K562 (cell line): ENCODE measurements around the gene ENDOD1. TPM values are rescaled to one million over a fixed set of nuclear protein-coding genes. Genes with fewer than 3 reads are reported as not detected.

Experiments
- ATAC-seq: fragments of 200-7000 bp; cut with Tn5 transposase; 3 replicates; pipeline ENCODE4 v1.9.1; 2020; ENCODE audit warnings: moderate library complexity
- BruUV-seq: library from RNA; stranded (reverse); fragments of 400-500 nt; replicated peaks from 2 replicates; lab custom pipeline; 2021; lab: Mats Ljungman, UMichigan
- CTCF ChIA-PET: fragments of 300-600 bp; formaldehyde crosslinking; extraction: SDS; loops from one replicate; lab custom pipeline; 2021; ENCODE audit warnings: low intra/inter-chr PET ratio; lab: Yijun Ruan, JAX
- POLR2A ChIA-PET: fragments of 300-600, 350-650 bp; sonication (Branson Sonifier 250); formaldehyde crosslinking; extraction: SDS; loops from one replicate; lab custom pipeline; 2021; ENCODE audit warnings: antibody characterized with exemption, inconsistent platforms; lab: Yijun Ruan, JAX
- DNase-seq, 4 experiments: peaks; one replicate each; pipeline versions ENCODE4 v3.0.0 to v3.0.0-alpha.2; 2011 to 2018; ENCODE audit warnings: low spot score in 3 of 4, mixed read lengths in 3 of 4; ENCODE audit errors: extremely low read depth in 1 of 4
- FAIRE-seq: peaks from 2 replicates; lab custom pipeline; 2011; peaks lifted over from hg19 to GRCh38; lab: Jason Lieb, UNC
- H2AFZ ChIP-seq: 2 replicates; pipeline ENCODE4 v1.6.0; 2011; ENCODE audit warnings: low read depth, low read length, control low read depth, inconsistent platforms
- H3K27ac ChIP-seq: fragments of 200-600 bp; 3 replicates; pipeline ENCODE4 v1.8.0; 2011; ENCODE audit warnings: low read depth, mild to moderate bottlenecking, control low read depth, inconsistent platforms, low read length, moderate library complexity, mixed read lengths; ENCODE audit errors: extremely low read depth
- H3K27me3 ChIP-seq, 2 experiments: fragments of 300-600 bp in 1 of 2; 2 replicates in 1 of 2; 3 replicates in 1 of 2; pipeline versions ENCODE4 v1.6.0 to v1.8.0; 2011; ENCODE audit warnings: inconsistent platforms in 2 of 2, low read length in 2 of 2, mild to moderate bottlenecking in 1 of 2, mixed read lengths in 1 of 2, moderate library complexity in 1 of 2; ENCODE audit not compliant: control insufficient read depth in 2 of 2, insufficient read depth in 2 of 2
- H3K36me3 ChIP-seq: fragments of 300-600 bp; 3 replicates; pipeline ENCODE4 v1.8.0; 2011; ENCODE audit warnings: mild to moderate bottlenecking, low read length, inconsistent platforms; ENCODE audit not compliant: control insufficient read depth, insufficient read depth
- H3K4me1 ChIP-seq, 2 experiments: fragments of 200-600 bp in 1 of 2; replicated peaks in 1 of 2; 2 replicates in 1 of 2; 3 replicates in 1 of 2; pipeline versions ENCODE4 v1.5.1 to v1.8.0; 2011; ENCODE audit warnings: inconsistent platforms in 2 of 2, low read length in 2 of 2, mild to moderate bottlenecking in 1 of 2, mixed read lengths in 1 of 2, moderate library complexity in 1 of 2; ENCODE audit not compliant: control insufficient read depth in 2 of 2, insufficient read depth in 2 of 2
- H3K4me2 ChIP-seq: 2 replicates; pipeline ENCODE4 v1.6.1; 2011; ENCODE audit warnings: low read length, control low read depth, inconsistent platforms, mixed read lengths; ENCODE audit not compliant: insufficient read depth
- H3K4me3 ChIP-seq: fragments of 200-600 bp; sonication (generic), shearing (Covaris generic); 2 replicates; pipeline ENCODE4 v1.5.1; 2016; ENCODE audit warnings: control low read depth, inconsistent platforms
- H3K79me2 ChIP-seq: fragments of 200-600 bp; 3 replicates; pipeline ENCODE4 v1.8.0; 2011; ENCODE audit warnings: low read length, inconsistent platforms; ENCODE audit not compliant: control insufficient read depth, insufficient read depth
- H3K9ac ChIP-seq, 2 experiments: 2 replicates each; pipeline versions ENCODE4 v1.6.0 to v1.6.1; 2011; ENCODE audit warnings: low read depth in 2 of 2, low read length in 2 of 2, control low read depth in 1 of 2, inconsistent platforms in 1 of 2, mild to moderate bottlenecking in 1 of 2, mixed read lengths in 1 of 2; ENCODE audit not compliant: insufficient read depth in 1 of 2
- H3K9me1 ChIP-seq: one replicate; pipeline ENCODE4 v1.6.0; 2011; ENCODE audit warnings: inconsistent platforms, mild to moderate bottlenecking, low read length, moderate library complexity; ENCODE audit not compliant: control insufficient read depth, insufficient read depth
- H3K9me3 ChIP-seq: replicated peaks from 2 replicates; pipeline ENCODE4 v1.5.1; 2011; ENCODE audit warnings: low read depth, low read length, inconsistent platforms; ENCODE audit not compliant: control insufficient read depth, insufficient read depth
- H4K20me1 ChIP-seq: replicated peaks from 2 replicates; pipeline ENCODE4 v1.6.1; 2011; ENCODE audit warnings: low read length, inconsistent platforms, mixed read lengths; ENCODE audit not compliant: control insufficient read depth, insufficient read depth
- ETS2 ChIP-seq: IDR thresholded peaks from 2 replicates; pipeline ENCODE4 v1.6.1; 2016; ENCODE audit warnings: borderline replicate concordance, missing genetic modification characterization, mild to moderate bottlenecking, moderate library complexity, missing compliant biosample characterization; ENCODE audit not compliant: poor library complexity, severe bottlenecking
- KDM1A ChIP-seq, 2 experiments: fragments of 450-650 bp; IDR thresholded peaks; 2 replicates each; pipeline ENCODE4 v1.6.1; 2016; ENCODE audit warnings: mild to moderate bottlenecking in 2 of 2
- KDM2B ChIP-seq: fragments of 250-450 bp; sonication (Bioruptor Pico); IDR thresholded peaks from 2 replicates; pipeline ENCODE4 v1.8.0; 2021; ENCODE audit warnings: mild to moderate bottlenecking, moderate library complexity
- POLR2H ChIP-seq: IDR thresholded peaks from 2 replicates; pipeline ENCODE4 v1.6.1; 2016; ENCODE audit warnings: missing genetic modification characterization, low read depth, mild to moderate bottlenecking, control low read depth, missing compliant biosample characterization, moderate library complexity
- TCF3 ChIP-seq: sonication (generic); formaldehyde crosslinking; IDR thresholded peaks from 2 replicates; pipeline ENCODE4 v1.4.0; 2020; ENCODE audit warnings: mild to moderate bottlenecking, missing genetic modification reagents
- XRCC3 ChIP-seq: fragments of 450-650 bp; IDR thresholded peaks from 2 replicates; pipeline ENCODE4 v1.6.1; 2017; ENCODE audit warnings: mild to moderate bottlenecking, moderate library complexity
- ZNF232 ChIP-seq: sonication (generic); formaldehyde crosslinking; IDR thresholded peaks from 2 replicates; pipeline ENCODE4 v1.8.0; 2022; ENCODE audit warnings: mild to moderate bottlenecking, missing genetic modification reagents
- ZNF253 ChIP-seq: fragments of 250-450 bp; sonication (Bioruptor Pico); conservative IDR thresholded peaks from 2 replicates; pipeline ENCODE4 v1.6.1; 2021; ENCODE audit warnings: mild to moderate bottlenecking
- WGBS: fragments of 100-300 bp; shearing (Covaris generic); methylation state at CpG from one replicate; pipeline ENCODE4 v1.1.6; 2016; ENCODE audit warnings: low coverage, mixed read lengths; ENCODE audit not compliant: insufficient coverage; ENCODE audit errors: missing lambda C conversion rate; 5-methylcytosine and 5-hydroxymethylcytosine counted together
- in situ Hi-C: fragments of 300-500 bp; cut with MboI; formaldehyde crosslinking; loops from 4 replicates; pipeline ENCODE4 v1.15.0; 2018; ENCODE audit warnings: inconsistent platforms, mixed read lengths
- intact Hi-C: fragments of 100-400 bp; cut with micrococcal nuclease; formaldehyde crosslinking; loops from 2 replicates; pipeline ENCODE4 v1.14.2; 2022
- polyA plus RNA-seq, 8 experiments: library from polyadenylated mRNA; depleted of rRNA in 4 of 8; stranded (reverse) in 5 of 8; unstranded in 3 of 8; fragments of >200 nt; fragmentation: Nextera tagmentation in 2 of 8; fragmentation: Illumina TruSeq in 1 of 8; extraction: Ambion mirVana in 2 of 8; extraction: Trizol in 1 of 8; gene quantifications; 2 replicates each; pipeline versions ENCODE4 v1.2.1 to v1.2.3, GENCODE V29; 2011 to 2014; ENCODE audit warnings: inconsistent platforms in 1 of 8, missing spikeins in 1 of 8
- total RNA-seq, 7 experiments: library from RNA; depleted of rRNA in 6 of 7; stranded (reverse); fragments of >200 nt in 6 of 7; fragmentation: Illumina TruSeq in 2 of 7; extraction: Trizol in 2 of 7; gene quantifications; 2 replicates each; pipeline versions ENCODE4 v1.2.1 to v1.2.3, GENCODE V29; 2011 to 2021; ENCODE audit warnings: low replicate concordance in 1 of 7
- TF ChIP-seq, protein P1 (sequence below): sonication (generic); formaldehyde crosslinking; IDR thresholded peaks from 2 replicates; pipeline ENCODE4 v1.9.0; 2022; ENCODE audit warnings: mild to moderate bottlenecking, missing genetic modification reagents
- TF ChIP-seq, protein P2 (sequence below), 2 experiments: fragments of 450-650 bp; formaldehyde crosslinking in 1 of 2; IDR thresholded peaks; 2 replicates each; pipeline versions ENCODE4 v1.4.0 to v1.6.1; 2014 to 2020; ENCODE audit warnings: mild to moderate bottlenecking in 2 of 2, borderline replicate concordance in 1 of 2, low read depth in 1 of 2
- TF ChIP-seq, protein P3 (sequence below): sonication (generic); formaldehyde crosslinking; IDR thresholded peaks from 2 replicates; pipeline ENCODE4 v1.8.0; 2022; ENCODE audit warnings: missing genetic modification reagents, mild to moderate bottlenecking, moderate library complexity, borderline replicate concordance

Gene ENDOD1
- total and polyA plus RNA-seq, 9 of the 15 experiments (the other 6 are each of a cell fraction or from before 2014, with no cell fraction given): 4.2 to 11.8 (median 9.3) TPM

DNA sequence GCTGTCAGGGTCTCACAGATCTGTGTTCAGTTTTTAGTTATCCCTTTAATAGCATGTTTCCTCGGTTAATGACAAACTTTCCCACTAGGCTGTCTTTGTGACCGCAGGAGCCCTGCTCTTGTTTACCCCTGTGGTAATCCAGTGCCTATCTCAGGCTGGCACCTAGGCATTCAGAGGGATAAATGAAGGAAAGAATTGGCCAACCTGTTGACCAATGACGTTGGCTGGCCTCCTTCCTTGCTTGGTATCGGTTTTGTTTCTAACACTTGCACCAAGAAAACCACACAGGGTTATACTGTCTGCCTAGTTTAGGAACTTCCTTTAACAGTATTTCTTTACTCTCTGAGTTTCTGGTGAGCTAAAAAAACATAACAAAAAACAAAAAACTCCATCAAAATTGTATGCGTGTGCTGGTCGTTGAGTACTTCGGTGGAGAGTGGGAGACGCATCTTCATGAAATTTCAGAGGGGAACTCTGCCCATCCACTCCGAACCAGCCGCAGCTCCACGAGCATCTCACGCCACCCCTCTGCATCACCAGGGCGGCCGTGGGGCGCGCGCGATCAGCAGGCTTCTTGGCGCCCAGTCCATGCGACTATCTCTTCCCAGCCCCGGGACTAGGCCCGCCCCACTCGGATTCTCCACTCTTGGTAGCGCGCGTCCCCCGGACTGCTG is 563 bp upstream of the ENDOD1 start:
- ChIA-PET CTCF (no interaction called here), POLR2A (interaction anchor here (0.6 to 5.8 kb wide), 7 partner anchors 9 to 241 kb away, joined by 3 to 37 read pairs (median 4); no protein-coding TSS in a partner anchor)
- peak overlapping the region; percentile 42; the same call in 2 of the 3 replicates for H3K27ac ChIP-seq
- H3K27me3 ChIP-seq: no peaks in the 10 kb centered on the region
- peaks cover 3% of the 10 kb centered on the region; the same call in 1 of the 2 replicates for H4K20me1 ChIP-seq
- TSS peak; percentile 90 for BruUV-seq
- H3K4me1 ChIP-seq: peaks cover 26 to 38% of the 10 kb centered on the region in 2 experiments
- H3K4me3 ChIP-seq: peak overlapping the region; percentile 79
- H3K9ac ChIP-seq: peak overlapping the region; percentile 76 to 93; a peak in 3 of 4 replicates
- H3K4me2 ChIP-seq: peak overlapping the region; percentile 89
- in situ Hi-C loops: no loop called here
- WGBS: 28% methylated on average over 27 of the region's 27 CpGs
- FAIRE-seq (no peak), DNase-seq (no peak), ATAC-seq (peak; percentile 66)
- no peaks in the 10 kb centered on the region for H3K9me3 ChIP-seq
- no peaks in the 10 kb centered on the region; the same call in 2 of the 3 replicates for H3K36me3 ChIP-seq
- intact Hi-C loops: loop anchor here (2.0 kb wide), 1 partner anchor 20 kb away; no protein-coding TSS in a partner anchor
- no peaks in the 10 kb centered on the region for H3K9me1 ChIP-seq
- H2AFZ ChIP-seq: peak overlapping the region; percentile 96
- peaks cover 15% of the 10 kb centered on the region; the same call in 2 of the 3 replicates for H3K79me2 ChIP-seq
- TF ChIP-seq, protein P1, sequence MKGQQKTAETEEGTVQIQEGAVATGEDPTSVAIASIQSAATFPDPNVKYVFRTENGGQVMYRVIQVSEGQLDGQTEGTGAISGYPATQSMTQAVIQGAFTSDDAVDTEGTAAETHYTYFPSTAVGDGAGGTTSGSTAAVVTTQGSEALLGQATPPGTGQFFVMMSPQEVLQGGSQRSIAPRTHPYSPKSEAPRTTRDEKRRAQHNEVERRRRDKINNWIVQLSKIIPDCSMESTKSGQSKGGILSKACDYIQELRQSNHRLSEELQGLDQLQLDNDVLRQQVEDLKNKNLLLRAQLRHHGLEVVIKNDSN (CRISPR knock-in tag): 0 out of 2 replicates have a peak, but pooled peaks have one; percentile 11
- 0 out of 2 replicates have a peak, but pooled peaks have one; percentile 8 for TF ChIP-seq KDM2B (CRISPR knock-in tag)
- no peak for TF ChIP-seq ETS2 (tag)
- no peak for TF ChIP-seq POLR2H
- 0 out of 4 replicates have a peak, but pooled peaks have one; percentile 10 to 38 for TF ChIP-seq KDM1A (IDR thresholded peaks at IDR 0.05)
- no peak for TF ChIP-seq TCF3 (CRISPR knock-in tag)
- TF ChIP-seq ZNF232 (CRISPR knock-in tag): no peak
- no peak for TF ChIP-seq XRCC3
- TF ChIP-seq, protein P2, sequence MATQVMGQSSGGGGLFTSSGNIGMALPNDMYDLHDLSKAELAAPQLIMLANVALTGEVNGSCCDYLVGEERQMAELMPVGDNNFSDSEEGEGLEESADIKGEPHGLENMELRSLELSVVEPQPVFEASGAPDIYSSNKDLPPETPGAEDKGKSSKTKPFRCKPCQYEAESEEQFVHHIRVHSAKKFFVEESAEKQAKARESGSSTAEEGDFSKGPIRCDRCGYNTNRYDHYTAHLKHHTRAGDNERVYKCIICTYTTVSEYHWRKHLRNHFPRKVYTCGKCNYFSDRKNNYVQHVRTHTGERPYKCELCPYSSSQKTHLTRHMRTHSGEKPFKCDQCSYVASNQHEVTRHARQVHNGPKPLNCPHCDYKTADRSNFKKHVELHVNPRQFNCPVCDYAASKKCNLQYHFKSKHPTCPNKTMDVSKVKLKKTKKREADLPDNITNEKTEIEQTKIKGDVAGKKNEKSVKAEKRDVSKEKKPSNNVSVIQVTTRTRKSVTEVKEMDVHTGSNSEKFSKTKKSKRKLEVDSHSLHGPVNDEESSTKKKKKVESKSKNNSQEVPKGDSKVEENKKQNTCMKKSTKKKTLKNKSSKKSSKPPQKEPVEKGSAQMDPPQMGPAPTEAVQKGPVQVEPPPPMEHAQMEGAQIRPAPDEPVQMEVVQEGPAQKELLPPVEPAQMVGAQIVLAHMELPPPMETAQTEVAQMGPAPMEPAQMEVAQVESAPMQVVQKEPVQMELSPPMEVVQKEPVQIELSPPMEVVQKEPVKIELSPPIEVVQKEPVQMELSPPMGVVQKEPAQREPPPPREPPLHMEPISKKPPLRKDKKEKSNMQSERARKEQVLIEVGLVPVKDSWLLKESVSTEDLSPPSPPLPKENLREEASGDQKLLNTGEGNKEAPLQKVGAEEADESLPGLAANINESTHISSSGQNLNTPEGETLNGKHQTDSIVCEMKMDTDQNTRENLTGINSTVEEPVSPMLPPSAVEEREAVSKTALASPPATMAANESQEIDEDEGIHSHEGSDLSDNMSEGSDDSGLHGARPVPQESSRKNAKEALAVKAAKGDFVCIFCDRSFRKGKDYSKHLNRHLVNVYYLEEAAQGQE (IDR thresholded peaks at IDR 0.05; ENCODE audit: borderline replicate concordance): no peak
- TF ChIP-seq, protein P2 (CRISPR knock-in tag; IDR thresholded peaks at IDR 0.05; ENCODE audit: low read depth): no peak
- no peak for TF ChIP-seq ZNF253 (CRISPR knock-in tag)
- TF ChIP-seq, protein P3, sequence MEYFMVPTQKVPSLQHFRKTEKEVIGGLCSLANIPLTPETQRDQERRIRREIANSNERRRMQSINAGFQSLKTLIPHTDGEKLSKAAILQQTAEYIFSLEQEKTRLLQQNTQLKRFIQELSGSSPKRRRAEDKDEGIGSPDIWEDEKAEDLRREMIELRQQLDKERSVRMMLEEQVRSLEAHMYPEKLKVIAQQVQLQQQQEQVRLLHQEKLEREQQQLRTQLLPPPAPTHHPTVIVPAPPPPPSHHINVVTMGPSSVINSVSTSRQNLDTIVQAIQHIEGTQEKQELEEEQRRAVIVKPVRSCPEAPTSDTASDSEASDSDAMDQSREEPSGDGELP (CRISPR knock-in tag): peak; percentile 59; the same call in 1 of the 2 replicates
